NCI-H524 (cell line): ENCODE results near the gene NLGN1.

Experiments used
- DNase-seq, 2 experiments: peaks; one replicate each; lab custom pipeline; 2025; lab: John Stamatoyannopoulos, UW

The NLGN1 gene

DNA sequence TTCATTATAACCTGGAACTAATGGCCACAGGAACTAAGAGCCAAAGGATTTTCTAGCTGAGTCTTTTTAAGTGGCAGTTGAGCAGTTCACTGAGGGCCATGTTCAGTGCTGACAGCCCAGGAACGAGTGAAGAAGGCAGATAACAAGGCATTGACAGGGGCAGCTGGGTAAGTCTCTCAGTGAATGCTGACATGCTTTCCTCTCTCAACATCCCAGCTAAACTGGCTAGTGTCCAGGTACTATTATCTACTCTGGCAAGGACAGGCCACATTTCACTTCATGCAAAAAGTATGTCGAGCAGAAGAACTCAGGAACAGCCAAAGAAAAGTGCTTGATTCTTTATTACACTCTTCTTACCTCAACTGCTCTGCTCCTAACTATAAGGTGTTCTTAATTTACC, 515.9 kb downstream of the NLGN1 start:
- DNase-seq, result no peak

DNA sequence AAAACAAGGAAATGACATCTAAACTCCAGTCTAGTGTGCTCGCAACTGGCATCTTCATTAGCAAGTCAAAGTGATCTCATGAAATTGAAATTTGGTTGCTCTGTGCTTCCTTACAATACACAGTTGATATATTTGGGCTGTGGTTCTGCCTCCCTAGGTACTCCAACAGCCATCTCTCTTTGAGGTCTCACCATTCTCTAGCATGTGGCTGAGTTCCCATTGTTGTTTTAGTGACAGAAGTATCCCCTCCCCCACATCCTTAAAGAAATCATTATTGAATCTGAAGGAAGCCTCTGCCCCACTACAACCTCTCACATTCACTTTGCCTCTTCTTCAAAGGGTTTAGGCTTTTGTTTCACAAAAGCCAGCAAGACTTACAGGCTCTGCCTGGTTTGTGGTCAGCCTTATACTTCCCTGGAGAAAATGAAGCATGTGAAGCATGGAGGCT, 516.5 kb downstream of the NLGN1 start:
- DNase-seq, result no peak

DNA sequence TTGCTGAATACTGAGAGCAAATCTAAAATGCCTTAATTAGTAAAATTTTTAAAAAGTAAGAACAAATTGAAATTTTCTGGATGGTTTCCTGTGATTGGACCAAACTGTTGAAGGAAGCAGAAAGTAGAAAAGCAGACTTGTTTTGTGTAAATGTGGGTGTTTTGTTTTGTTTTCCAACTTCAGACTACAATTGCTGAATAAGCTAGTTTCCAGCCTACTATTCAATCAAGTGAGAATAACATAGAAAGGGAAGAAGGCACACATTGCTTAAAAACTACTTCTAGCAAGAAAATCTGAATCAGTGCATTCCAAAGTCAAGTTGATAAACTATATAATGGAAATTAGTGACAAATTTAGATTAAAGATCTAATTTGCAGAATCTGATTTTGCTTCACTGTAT, 519.3 kb downstream of the NLGN1 start:
- DNase-seq, result no peak

DNA sequence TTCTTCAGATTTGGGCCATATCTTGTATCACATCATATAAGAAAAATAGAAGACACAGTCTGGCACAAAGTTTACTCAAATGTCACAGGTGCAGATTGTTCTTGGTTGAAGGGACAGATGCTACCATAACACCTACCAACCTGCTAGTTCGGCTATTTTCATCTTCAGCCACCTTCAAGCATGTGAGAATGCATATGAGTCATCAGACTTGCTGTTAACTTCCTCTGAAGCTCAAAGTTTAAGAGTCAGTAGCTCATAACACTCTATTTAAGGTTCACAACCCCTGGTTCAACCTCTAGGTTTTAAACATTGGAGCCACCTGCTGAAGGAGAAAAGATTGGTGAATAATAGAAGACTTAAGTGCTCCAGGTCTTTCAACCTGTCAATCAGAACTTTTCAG, 522.8 kb downstream of the NLGN1 start:
- no peak for DNase-seq

DNA sequence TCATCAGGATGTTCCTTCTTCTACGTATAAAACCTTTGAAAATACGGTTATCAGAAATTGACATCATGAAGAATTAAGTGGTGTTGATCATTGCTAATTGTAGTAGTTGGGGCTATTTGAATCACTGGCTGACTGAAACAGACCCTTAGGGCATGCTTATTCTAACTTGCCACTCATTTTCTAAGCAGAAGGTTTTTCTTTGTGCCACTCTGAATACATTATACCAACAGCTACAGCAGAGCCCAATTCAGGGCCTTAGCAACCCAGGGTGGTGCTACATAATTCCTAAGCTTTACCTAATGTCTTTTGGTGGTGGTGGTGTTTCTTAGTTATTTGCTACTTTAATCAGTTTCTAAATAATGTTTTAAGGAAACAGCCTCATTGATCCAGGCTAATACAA, 524.2 kb downstream of the NLGN1 start:
- DNase-seq, result no peak

DNA sequence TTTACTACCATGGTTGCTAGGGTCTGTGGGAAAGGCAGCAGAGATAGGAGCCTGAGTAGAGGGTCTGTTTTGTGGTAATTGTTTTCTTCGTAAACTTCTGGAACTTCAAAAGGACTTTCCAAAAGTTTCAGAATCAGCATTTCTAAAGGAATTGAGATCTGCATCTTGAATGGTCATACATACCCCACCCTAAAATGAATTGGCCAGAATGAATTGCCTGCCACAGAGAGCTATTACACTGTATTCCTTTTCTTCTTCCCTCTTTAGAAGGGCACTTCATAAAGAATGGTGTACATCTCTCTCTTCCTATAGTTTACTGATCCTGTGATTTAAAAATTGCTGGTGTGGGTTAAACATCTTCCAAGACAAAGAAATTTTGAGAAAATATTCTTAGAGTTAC, 525.7 kb downstream of the NLGN1 start:
- DNase-seq, result no peak

DNA sequence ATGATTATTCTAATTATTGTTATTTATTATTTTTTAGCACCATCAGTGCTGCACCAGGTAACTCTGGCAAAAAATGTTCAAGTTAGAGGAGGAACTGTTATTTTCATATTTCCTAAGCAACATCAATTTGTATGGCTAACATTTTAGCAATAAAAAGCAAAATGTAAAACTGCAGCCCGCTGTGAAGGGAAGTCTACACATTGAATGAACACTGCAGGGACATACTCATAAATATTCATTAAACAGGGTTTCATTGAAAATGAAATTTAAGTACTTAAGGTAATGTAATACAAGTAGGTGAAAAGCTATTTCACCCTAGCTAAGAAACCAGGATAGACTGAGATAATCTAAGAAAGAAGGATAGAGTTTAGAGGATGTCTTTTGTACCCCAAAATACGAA, 532.7 kb downstream of the NLGN1 start:
- no peak for DNase-seq

DNA sequence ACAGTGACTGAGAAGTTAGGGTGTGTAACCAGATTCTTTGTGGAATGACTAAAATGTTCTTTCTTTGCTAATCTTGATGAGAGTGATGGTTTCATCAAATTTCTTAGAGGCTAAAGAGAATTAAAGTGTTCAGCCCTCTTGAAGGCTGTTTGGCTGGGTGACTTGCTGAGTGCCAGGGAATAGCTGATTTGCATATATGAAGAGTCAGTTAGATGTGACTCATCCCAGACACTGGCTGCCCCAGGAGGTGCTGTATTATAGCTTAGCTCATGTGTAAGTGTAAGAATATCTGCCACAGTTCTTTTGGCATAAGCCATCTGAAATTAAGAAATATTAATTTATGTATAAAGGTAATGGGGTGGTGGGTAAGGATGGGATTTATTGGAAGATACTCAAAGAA, 535.1 kb downstream of the NLGN1 start:
- DNase-seq, result peak; percentile 29 to 85

DNA sequence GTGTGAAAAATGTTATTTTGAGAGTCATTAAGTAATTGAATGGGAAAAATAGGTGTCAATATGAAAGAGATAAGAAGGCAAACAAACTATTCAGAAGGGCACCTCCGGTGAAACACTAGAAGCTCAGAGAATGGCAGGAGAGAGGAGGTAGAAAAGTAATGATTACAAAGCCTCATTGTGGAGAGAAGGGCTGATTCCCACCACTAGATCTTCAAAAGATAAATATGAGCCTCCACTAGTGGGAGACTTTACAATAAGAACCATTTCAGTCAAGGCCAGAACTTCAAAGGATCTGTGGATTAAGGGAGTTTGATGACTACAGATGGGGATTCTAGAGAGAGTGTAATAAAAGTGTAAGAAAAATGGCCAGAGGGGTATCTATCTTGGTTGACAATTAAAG, 535.6 kb downstream of the NLGN1 start:
- peak in 1 of 2 experiments; percentile 16 for DNase-seq

DNA sequence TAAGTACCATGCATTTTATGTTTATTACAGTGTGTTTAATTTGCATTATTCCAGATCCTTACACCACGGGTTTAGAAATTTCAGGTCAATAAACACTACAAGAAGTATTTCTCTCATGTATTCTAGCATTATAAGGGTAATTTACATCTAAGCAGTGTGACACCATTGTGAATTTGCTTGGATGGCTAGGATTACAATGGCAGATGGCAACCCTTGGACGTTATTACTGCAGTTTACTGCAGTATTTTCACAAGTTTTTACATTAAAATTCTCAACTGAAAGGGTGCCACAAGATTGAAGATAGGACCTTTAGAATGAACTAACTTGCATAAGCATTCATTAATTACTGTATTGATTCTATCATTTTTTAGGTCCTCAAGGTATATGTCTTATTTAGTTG, 538.8 kb downstream of the NLGN1 start:
- peak in 1 of 2 experiments; percentile 56 for DNase-seq

DNA sequence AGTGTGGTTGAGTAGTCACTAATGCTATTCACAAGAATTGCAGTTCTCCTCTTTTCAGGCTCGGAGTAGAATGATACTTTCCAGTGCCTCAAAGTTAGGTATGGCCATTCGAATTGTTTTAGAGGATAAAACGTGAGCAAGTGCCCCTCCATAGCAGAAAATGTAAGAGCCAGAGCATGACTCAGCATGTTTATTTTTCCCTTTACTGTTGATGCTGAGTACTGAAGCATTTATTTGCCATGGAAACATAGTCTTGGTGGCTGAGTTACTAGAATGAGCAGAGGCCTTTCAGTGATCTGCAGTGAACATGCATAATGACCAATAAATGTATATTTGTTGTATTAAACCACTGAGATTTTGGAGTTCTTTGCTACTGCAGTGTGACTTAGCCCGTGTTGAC, 540.6 kb downstream of the NLGN1 start:
- no peak for DNase-seq

DNA sequence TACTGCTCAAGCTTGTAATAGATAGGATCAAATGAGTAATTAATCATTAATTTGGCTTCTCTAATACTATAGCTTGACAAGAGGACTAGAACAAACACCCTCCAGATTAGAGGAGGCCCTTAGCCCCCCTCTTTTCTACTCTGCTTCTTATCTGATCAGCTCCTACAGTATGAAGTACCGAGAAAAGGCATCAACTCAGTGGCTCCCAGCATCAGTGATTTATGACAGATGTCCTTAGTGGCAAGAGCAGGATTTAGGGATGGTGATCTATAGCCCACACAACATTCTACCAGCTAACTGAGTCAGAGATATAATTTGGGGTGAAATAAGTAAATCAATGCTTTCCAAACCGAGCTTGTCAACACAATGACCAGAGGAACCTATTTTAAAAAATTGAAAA, 541.1 kb downstream of the NLGN1 start:
- peak in 1 of 2 experiments; percentile 37 for DNase-seq

DNA sequence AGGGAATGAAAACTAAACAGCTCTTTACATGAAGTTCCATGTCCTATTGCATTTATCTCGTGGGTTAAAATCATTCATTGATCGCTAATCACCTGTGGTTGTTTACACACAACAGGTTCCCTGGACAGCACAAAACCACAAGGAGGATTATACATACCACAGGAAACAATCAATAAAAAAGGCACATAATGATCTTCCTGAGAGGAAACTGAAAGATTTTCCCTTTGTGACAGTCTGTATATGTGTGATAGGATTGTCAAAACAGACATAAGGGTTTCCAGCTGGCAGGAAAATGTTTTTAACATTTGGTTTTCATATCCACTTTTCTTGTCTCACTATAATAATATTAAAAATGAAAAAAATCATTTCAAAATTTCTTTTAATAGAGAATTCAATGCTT, 541.8 kb downstream of the NLGN1 start:
- no peak for DNase-seq

DNA sequence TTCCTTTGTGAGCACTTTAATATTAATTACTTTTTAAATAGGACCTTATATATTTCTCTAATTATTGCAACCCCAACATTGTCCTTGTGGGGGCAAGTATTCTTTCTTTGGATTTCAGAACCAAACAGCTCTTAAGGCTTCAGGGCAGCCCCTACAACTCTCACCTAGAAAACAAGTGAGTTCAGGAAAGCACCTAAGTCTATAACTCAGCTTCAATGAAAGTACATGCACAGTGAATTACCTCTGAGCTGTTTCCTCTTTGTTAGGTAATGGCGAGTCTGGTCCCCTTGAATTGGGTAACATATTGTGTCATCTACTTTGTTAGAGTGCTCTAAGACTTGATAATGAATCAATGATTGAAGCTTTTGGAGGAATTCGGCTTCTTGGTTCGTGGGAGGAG, 545.7 kb downstream of the NLGN1 start:
- no peak for DNase-seq

DNA sequence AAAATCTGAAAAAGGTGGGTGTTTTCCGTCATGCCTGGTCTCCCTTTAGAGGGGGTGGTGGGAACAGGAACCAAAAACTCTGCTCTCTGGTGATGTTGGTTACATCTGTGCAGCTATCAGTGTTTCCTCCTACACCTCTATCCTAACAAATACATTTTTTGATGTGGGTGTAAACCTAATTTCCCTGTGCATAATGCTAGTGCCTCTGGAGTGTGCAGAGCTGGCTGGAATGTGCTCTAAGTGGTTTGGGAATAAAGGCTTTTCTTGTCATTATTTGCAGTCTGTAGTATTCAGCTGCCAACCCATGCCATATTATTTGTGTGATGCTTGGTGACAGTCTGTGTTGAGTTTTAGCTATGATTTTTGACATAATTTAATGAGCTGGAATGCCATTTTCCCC, 547.6 kb downstream of the NLGN1 start:
- DNase-seq, result no peak

DNA sequence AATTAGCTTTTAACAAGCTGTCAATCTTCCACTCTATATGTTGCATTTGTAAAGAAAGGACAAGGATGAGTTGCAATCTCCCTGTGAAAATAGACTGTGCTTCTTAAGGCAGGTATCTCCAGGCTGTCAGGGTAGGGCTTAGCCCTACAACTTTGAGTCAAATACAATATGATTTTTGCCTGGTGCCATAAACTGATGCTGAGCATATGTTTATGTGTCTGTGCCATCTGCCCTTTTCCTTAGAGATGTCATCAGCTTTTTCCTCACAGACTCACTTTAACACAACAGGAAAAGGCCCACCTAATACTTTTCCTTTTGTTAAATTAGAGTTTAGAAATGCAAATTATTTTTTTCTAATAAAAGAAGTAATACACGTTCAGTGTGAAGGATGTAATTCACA, 548.3 kb downstream of the NLGN1 start:
- DNase-seq, result peak; percentile 23 to 81

DNA sequence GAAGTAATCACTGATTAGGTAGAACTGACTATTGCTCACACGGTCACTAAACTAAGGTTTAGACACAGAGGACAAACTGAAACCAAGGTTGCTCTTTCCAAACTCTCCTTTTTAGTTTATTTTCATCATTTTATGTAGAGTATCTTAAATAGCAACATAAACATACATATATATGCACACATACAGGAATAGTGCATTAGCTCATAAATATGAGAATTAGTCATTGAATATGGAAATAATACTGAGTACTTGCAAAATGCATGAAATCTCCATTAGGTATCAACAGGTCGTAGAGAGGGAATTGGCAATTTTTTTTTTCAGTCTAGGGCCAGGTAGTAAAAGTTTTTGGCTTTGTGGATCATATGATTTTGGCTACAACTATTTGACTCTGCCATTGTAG, 557.1 kb downstream of the NLGN1 start:
- no peak for DNase-seq

DNA sequence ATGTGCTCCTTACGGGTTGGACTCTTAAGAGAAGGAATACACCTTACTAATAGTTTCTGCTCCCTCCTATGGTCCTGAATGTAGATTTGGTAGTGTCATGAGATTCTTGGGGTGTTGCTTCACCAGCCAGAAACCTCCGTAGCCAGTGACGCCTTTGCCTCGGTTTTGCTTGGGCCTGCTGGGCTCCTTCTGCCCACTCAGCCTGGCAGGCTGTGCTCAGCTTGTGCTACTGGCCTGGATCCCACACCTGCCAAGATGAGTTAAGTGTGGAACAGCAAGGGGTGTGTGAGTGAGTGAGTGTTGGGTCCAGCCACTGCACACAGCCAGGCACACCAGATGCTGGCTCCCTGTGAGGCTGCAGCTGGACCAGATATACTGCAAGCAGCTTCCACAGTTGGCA, 560.1 kb downstream of the NLGN1 start:
- DNase-seq, result no peak

DNA sequence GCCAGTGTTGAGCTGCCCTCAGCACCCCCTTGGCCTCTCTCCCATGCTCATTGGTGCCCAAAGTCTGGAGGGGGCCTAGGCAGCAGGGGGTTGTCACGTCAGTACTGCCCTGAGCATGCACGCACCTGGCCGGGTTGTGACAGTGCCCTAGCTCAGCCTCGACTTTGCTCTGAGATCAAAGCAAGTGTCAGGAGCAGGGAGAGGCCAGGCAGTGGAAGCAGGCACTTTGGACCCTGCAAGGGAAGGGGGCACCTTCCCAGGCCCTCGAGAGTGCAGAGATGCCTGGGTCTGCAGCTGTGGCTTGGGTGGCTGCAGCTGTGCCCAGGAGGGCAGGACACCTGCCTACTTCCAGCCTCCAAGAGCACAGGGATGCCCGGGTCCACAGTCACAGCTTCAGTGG, 561.3 kb downstream of the NLGN1 start:
- DNase-seq, result no peak

DNA sequence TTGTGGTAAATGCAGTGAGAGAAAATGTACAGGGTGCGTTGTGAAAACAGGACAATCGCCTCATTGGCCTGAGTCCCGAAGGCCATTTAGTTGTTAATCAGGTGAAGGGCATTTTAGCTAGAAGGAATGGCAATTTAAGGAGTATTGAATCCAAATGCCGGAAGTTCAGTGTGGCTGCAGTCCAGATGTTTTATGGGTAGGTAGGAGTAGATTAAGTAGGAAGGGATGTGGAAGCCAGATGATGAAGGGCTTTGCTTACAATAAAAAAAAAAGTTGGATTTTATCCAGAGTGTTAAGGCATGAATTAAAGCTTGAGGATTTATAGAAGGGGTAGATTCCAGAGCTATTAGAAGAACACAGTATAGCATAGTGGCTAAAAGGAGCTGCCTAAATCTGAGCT, 572.7 kb downstream of the NLGN1 start:
- DNase-seq, result no peak

DNA sequence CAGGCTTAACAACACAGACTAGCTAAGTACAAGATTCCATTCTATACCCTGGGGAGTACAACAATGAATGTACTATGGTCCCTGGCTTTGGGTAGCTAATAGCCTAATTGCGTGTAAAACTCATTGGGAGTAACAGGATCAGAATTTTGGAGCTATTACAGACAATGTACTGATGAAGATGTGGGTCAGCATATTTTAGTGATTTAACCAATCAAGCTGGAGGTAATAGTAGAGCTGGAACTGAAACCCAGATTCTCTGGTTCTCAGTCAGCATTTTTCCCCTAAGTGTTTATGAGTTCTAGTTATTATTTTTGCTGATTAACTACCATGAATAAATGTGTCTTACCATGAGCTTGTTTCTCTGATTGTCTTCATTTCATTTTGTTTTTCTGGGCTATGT, 578.7 kb downstream of the NLGN1 start:
- no peak for DNase-seq

DNA sequence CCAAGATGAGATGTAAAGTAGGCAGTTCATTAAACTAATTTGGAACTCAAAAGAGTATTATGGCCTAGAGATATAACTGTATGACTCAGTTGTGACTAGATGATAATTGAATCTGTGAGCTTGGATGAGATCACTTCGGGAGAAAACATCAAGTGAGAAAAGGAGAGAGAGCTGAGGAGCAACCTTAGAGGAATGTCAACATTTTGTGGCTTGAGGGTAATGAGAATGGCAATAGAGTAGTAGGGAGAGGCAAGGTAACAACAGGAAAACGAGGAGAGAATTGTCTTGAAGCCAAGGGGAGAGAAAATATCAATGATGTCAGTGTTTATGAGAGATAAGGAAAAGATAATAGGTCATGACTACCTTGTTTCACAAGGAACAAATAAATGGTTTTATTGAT, 580.2 kb downstream of the NLGN1 start:
- no peak for DNase-seq

DNA sequence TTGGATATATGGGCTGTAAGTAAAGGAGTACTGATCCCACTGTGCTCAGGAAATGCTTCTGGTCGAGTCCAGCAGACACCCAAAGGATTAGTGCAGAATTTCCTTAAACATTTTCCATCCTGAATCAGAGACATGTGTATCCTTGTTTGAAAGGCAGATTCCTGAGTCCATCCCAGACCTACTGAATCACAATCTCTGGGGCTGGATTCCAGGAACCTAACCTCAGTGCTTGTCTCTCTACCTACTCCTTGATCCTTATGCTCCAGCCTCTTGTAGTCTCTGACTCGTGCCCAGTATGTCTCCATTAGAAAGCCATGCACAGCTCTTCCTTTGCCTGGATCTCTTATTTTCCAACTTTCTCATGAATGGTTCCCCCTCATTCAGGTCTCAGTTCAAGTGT, 585.8 kb downstream of the NLGN1 start:
- DNase-seq, result no peak

DNA sequence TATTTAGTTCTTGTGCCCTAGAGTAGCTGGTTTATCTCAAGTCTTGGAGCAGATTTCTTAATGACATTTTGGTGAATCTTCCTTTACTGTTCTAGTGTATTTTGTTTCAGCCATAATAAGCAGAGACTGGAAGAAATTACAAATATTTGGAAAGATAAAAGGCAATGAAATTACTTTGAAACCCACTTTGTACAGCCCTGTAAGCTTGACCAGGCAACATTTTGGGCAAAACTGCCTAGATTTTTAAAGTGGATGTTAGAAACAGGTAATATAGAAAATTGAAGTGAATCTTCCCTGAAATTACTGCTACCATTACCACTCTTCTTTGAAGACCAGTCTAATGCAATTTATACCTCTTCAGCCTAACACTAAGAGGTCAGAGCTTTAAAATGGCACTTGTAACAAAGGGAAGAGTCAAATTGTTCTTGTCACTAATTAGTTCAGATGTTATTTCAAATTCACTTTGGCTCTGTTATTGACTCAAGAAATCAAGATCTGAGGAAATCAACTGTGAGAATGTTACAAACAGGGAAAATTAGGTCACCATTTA, 589.4 kb downstream of the NLGN1 start:
- DNase-seq, result no peak

DNA sequence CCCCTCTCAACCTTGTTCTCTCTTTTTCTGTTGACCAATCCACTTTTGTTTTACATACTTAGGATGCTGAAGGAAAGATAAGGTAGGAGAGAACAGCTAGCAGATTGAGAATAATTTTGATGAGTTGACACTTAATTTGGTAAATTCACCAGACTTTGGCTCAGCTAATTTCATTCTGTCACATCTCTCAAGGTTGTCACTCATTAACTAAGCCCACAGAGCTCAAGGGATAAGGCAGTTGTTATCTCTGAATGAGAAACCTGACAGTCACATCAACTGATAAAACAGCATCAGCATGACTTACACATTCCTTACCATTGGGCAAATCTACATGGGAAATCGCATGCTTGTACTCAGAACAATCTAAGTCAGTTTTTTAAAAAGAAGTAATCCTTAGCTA, 591.4 kb downstream of the NLGN1 start:
- no peak for DNase-seq
